HL-60 (cell line): ENCODE measurements around the gene TUNAR.

Experiments
- DNase-seq, 2 experiments: peaks; one replicate each; pipeline ENCODE4 v3.0.0-alpha.2; 2010 to 2020; ENCODE audit warnings: low read depth in 1 of 2, low spot score in 1 of 2
- H3K27ac ChIP-seq: fragments of 250-450 bp; sonication (Bioruptor Pico); replicated peaks from 2 replicates; pipeline ENCODE4 v1.5.1; 2020; ENCODE audit warnings: mild to moderate bottlenecking, moderate library complexity
- H3K27me3 ChIP-seq: fragments of 250-450 bp; sonication (Bioruptor Pico); 2 replicates; pipeline ENCODE4 v1.5.1; 2021; ENCODE audit warnings: mild to moderate bottlenecking, moderate library complexity; ENCODE audit not compliant: insufficient read depth, poor library complexity, severe bottlenecking
- H3K4me3 ChIP-seq: replicated peaks from 2 replicates; pipeline ENCODE4 v1.5.1; 2011; ENCODE audit warnings: mild to moderate bottlenecking, control low read depth, low read length; ENCODE audit not compliant: insufficient read depth
- GABPA ChIP-seq: IDR thresholded peaks from 2 replicates; pipeline ENCODE4 v1.6.1; 2012; ENCODE audit warnings: low read depth
- POLR2AphosphoS5 ChIP-seq: IDR thresholded peaks from 2 replicates; pipeline ENCODE4 v1.6.1; 2012; ENCODE audit warnings: low read depth
- REST ChIP-seq: IDR thresholded peaks from 2 replicates; pipeline ENCODE4 v1.6.1; 2012; ENCODE audit warnings: low read depth; ENCODE audit not compliant: insufficient replicate concordance
- SPI1 ChIP-seq: IDR thresholded peaks from 2 replicates; pipeline ENCODE4 v1.6.1; 2012; ENCODE audit warnings: low read depth, mild to moderate bottlenecking, borderline replicate concordance
- TF ChIP-seq, protein P1 (sequence below): IDR thresholded peaks from one replicate; pipeline ENCODE4 v1.5.1; 2011; ENCODE audit warnings: low read length, control low read depth, inconsistent platforms; ENCODE audit not compliant: insufficient read depth

Gene TUNAR

GRCh38 chr14:95931384-95931783, 54.8 kb downstream of the TUNAR start:
- no peak for TF ChIP-seq POLR2AphosphoS5
- no peak for DNase-seq
- no peak overlapping the region for H3K27ac ChIP-seq
- peaks cover 2% of the 10 kb centered on the region for H3K27me3 ChIP-seq
- H3K4me3 ChIP-seq, result no peak overlapping the region

DNA sequence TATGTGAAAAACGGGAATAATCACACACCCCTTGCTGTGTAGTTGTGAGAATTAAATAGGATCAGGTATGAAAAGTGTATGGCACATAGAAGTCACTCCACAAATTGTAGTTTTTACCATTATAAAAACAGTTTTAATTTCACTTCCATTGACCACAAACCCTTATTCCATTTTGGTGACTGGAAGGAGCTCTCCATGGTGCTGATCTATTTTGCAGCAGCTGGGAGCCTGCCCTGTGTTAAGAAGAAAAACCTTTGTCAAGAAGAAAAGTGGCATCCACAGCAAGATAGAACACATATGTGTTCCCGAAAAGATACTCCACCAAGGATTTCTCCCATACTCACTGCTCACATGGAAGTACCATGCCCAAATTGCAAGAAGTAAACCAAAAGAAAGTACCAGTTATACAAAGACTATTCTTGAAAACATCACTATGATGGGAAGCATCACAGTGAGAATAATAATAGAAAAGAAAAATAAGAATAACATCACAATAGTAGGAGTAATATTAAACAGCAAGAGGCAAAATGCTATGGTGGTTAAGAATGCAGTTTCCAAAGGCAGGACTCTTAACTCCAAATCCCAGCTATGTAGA, 58.7 kb downstream of the TUNAR start:
- Histone ChIP-seq H3K4me3 (no peak overlapping the region), H3K27me3 (peaks cover 2% of the 10 kb centered on the region), H3K27ac (no peak overlapping the region)
- TF ChIP-seq REST (peak; percentile 96), POLR2AphosphoS5 (no peak)
- DNase-seq, result peak in 1 of 2 experiments; percentile 2

- TF ChIP-seq SPI1 (no peak), REST (no peak), GABPA (no peak), POLR2AphosphoS5 (no peak)
- TF ChIP-seq, protein P1, sequence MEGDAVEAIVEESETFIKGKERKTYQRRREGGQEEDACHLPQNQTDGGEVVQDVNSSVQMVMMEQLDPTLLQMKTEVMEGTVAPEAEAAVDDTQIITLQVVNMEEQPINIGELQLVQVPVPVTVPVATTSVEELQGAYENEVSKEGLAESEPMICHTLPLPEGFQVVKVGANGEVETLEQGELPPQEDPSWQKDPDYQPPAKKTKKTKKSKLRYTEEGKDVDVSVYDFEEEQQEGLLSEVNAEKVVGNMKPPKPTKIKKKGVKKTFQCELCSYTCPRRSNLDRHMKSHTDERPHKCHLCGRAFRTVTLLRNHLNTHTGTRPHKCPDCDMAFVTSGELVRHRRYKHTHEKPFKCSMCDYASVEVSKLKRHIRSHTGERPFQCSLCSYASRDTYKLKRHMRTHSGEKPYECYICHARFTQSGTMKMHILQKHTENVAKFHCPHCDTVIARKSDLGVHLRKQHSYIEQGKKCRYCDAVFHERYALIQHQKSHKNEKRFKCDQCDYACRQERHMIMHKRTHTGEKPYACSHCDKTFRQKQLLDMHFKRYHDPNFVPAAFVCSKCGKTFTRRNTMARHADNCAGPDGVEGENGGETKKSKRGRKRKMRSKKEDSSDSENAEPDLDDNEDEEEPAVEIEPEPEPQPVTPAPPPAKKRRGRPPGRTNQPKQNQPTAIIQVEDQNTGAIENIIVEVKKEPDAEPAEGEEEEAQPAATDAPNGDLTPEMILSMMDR, result no peak
- no peak for DNase-seq
- Histone ChIP-seq H3K27ac (no peak overlapping the region), H3K4me3 (no peak overlapping the region), H3K27me3 (peaks cover 2% of the 10 kb centered on the region)
Measured at GRCh38 chr14:95936041-95936440, 59.4 kb downstream of the TUNAR start.

DNA sequence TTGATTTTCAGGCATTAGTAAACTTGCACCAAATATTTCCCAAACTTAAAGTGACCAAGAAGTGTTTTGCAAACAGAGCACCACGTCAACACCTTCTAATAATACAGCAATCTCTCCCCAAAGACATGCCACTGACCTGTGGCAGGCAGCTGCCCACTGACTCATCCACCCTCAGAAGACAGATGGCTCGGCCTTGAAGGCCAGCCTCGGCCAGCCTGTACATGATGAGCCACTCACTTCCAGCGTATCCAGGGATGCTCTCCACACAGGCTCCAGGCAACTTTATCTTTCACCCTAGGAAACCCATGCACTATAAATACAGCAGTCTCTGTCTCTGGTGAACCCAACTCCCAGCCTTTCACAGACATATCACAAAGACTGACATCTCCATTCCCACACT, 62.7 kb downstream of the TUNAR start:
- no peak for TF ChIP-seq GABPA
- TF ChIP-seq, protein P1, result no peak
- TF ChIP-seq REST, result no peak
- no peak for TF ChIP-seq POLR2AphosphoS5
- TF ChIP-seq SPI1, result no peak
- H3K27ac ChIP-seq, result no peak overlapping the region

More for the DNA sequence above, 62.7 kb downstream of the TUNAR start:
- no peak for DNase-seq
- Histone ChIP-seq H3K4me3 (no peak overlapping the region), H3K27me3 (no peaks in the 10 kb centered on the region)
